A549 (cell line): ENCODE measurements around the gene SOX6. TPM values are rescaled to one million over a fixed set of nuclear protein-coding genes. Genes with fewer than 3 reads are reported as not detected.

ENCODE experiments used
- ATAC-seq, 2 experiments: fragments of 200-7000 bp in 1 of 2; fragments of >200 bp in 1 of 2; cut with Nextera tagmentation in 1 of 2; cut with Tn5 transposase in 1 of 2; 3 replicates each; pipeline versions ENCODE4 v1.8.0 to v1.9.1; 2018 to 2020; ENCODE audit warnings: mild to moderate bottlenecking in 1 of 2, moderate library complexity in 1 of 2
- CTCF ChIA-PET: fragments of 300-600 bp; sonication (Branson Sonifier 250); formaldehyde crosslinking; extraction: SDS; loops from one replicate; lab custom pipeline; 2021; ENCODE audit warnings: antibody characterized with exemption, inconsistent platforms; lab: Yijun Ruan, JAX
- POLR2A ChIA-PET: fragments of 350-600 bp; formaldehyde crosslinking; extraction: SDS; loops from one replicate; lab custom pipeline; 2021; ENCODE audit warnings: antibody characterized with exemption, inconsistent platforms; lab: Yijun Ruan, JAX
- DNase-seq, 2 experiments: peaks; one replicate each; pipeline versions ENCODE4 v3.0.0 to v3.0.0-alpha.2; 2011 to 2016; ENCODE audit warnings: low read depth in 1 of 2, low spot score in 1 of 2
- FAIRE-seq: peaks from 2 replicates; lab custom pipeline; 2011; peaks lifted over from hg19 to GRCh38; lab: Jason Lieb, UNC
- H3K27ac ChIP-seq, 2 experiments: fragments of >200 bp; sonication (Bioruptor Twin); formaldehyde crosslinking; 3 replicates each; pipeline ENCODE4 v1.5.1; 2016 to 2017
- H3K4me1 ChIP-seq: fragments of >200 bp; sonication (Bioruptor Twin); formaldehyde crosslinking; 3 replicates; pipeline ENCODE4 v1.6.1; 2016
- H3K4me2 ChIP-seq: fragments of >200 bp; sonication (Bioruptor Twin); formaldehyde crosslinking; 3 replicates; pipeline ENCODE4 v1.6.1; 2016
- H3K4me3 ChIP-seq: fragments of >200 bp; sonication (Bioruptor Twin); formaldehyde crosslinking; 3 replicates; pipeline ENCODE4 v1.5.1; 2016
- H3K9me3 ChIP-seq: fragments of >200 bp; sonication (Bioruptor Twin); formaldehyde crosslinking; 3 replicates; pipeline ENCODE4 v1.6.1; 2016
- EHF ChIP-seq: fragments of 250-450 bp; sonication (Bioruptor Pico); IDR thresholded peaks from 2 replicates; pipeline ENCODE4 v1.5.0; 2020; ENCODE audit warnings: mild to moderate bottlenecking
- EP300 ChIP-seq, 2 experiments: fragments of >200 bp; sonication (Bioruptor Twin); formaldehyde crosslinking; IDR thresholded peaks; 2 replicates in 1 of 2; 3 replicates in 1 of 2; pipeline ENCODE4 v1.6.1; 2016 to 2017
- FOSB ChIP-seq: fragments of 250-450 bp; sonication (Bioruptor Pico); IDR thresholded peaks from 2 replicates; pipeline ENCODE4 v1.5.0; 2020; ENCODE audit warnings: mild to moderate bottlenecking, moderate library complexity
- HDAC2 ChIP-seq: fragments of 200-600 bp; sonication (generic); IDR thresholded peaks from 2 replicates; pipeline ENCODE4 v1.6.1; 2016
- KDM1A ChIP-seq: fragments of 200-600 bp; sonication (generic); IDR thresholded peaks from 2 replicates; pipeline ENCODE4 v1.6.1; 2016; ENCODE audit warnings: low read depth, mild to moderate bottlenecking
- MYC ChIP-seq: IDR thresholded peaks from 2 replicates; pipeline ENCODE4 v1.6.1; 2012; ENCODE audit warnings: mild to moderate bottlenecking, inconsistent platforms, low read length, improper control_type of control experiment, borderline replicate concordance
- PHF8 ChIP-seq: fragments of 200-600 bp; sonication (generic); IDR thresholded peaks from 2 replicates; pipeline ENCODE4 v1.6.1; 2016; ENCODE audit warnings: low read depth, mild to moderate bottlenecking, antibody characterized with exemption, moderate library complexity, borderline replicate concordance
- RAD21 ChIP-seq, 2 experiments: fragments of >200 bp in 1 of 2; sonication (Bioruptor Twin) in 1 of 2; formaldehyde crosslinking in 1 of 2; IDR thresholded peaks in 1 of 2; conservative IDR thresholded peaks in 1 of 2; 2 replicates in 1 of 2; 3 replicates in 1 of 2; pipeline ENCODE4 v1.6.1; 2012 to 2018; ENCODE audit warnings: inconsistent platforms in 1 of 2
- RARB ChIP-seq: fragments of 250-450 bp; sonication (Bioruptor Pico); IDR thresholded peaks from 2 replicates; pipeline ENCODE4 v1.8.0; 2021; ENCODE audit warnings: mild to moderate bottlenecking, moderate library complexity
- RFX5 ChIP-seq: fragments of 450-650 bp; IDR thresholded peaks from 2 replicates; pipeline ENCODE4 v1.7.1; 2014; ENCODE audit warnings: antibody characterized with exemption, mild to moderate bottlenecking, moderate library complexity
- RNF2 ChIP-seq: fragments of 200-600 bp; sonication (generic); IDR thresholded peaks from 2 replicates; pipeline ENCODE4 v1.6.1; 2016; ENCODE audit warnings: low read depth, mild to moderate bottlenecking, antibody characterized with exemption, moderate library complexity, borderline replicate concordance
- SMC3 ChIP-seq: fragments of >200 bp; sonication (Bioruptor Twin); formaldehyde crosslinking; IDR thresholded peaks from 3 replicates; pipeline ENCODE4 v1.6.1; 2018; ENCODE audit warnings: inconsistent platforms
- SREBF2 ChIP-seq: fragments of 450-650 bp; IDR thresholded peaks from 2 replicates; pipeline ENCODE4 v1.6.1; 2014; ENCODE audit warnings: mild to moderate bottlenecking, moderate library complexity
- ZNF302 ChIP-seq: fragments of 250-450 bp; sonication (Bioruptor Pico); IDR thresholded peaks from 2 replicates; pipeline ENCODE4 v1.9.0; 2021; ENCODE audit warnings: inconsistent platforms, mild to moderate bottlenecking, moderate library complexity
- WGBS: methylation state at CpG from one replicate; pipeline ENCODE4 v1.1.6; 2017; ENCODE audit errors: missing lambda C conversion rate; 5-methylcytosine and 5-hydroxymethylcytosine counted together
- polyA plus RNA-seq, 4 experiments: library from polyadenylated mRNA; depleted of rRNA in 3 of 4; stranded (reverse); fragments of >200 nt; fragmentation: RNase III in 1 of 4; extraction: RNeasy Plus Mini Kit Qiagen cat#74134 plus additional on column Dnase treatment in 1 of 4; gene quantifications; 2 replicates in 3 of 4; 3 replicates in 1 of 4; pipeline ENCODE4 v1.2.3, GENCODE V29; 2011 to 2017
- TF ChIP-seq, protein P1 (sequence below): IDR thresholded peaks from 2 replicates; pipeline ENCODE4 v1.6.1; 2012; ENCODE audit warnings: low read depth, borderline replicate concordance
- TF ChIP-seq, protein P2 (sequence below): IDR thresholded peaks from 2 replicates; pipeline ENCODE4 v1.6.1; 2012
- TF ChIP-seq, protein P3 (sequence below): fragments of >200 bp; sonication (Bioruptor Twin); formaldehyde crosslinking; IDR thresholded peaks from 3 replicates; pipeline ENCODE4 v1.6.1; 2016

Gene SOX6
- polyA plus RNA-seq, 2 of the 4 experiments (the other 2 are of a cell fraction), result 0.18 TPM; not detected in 1

DNA sequence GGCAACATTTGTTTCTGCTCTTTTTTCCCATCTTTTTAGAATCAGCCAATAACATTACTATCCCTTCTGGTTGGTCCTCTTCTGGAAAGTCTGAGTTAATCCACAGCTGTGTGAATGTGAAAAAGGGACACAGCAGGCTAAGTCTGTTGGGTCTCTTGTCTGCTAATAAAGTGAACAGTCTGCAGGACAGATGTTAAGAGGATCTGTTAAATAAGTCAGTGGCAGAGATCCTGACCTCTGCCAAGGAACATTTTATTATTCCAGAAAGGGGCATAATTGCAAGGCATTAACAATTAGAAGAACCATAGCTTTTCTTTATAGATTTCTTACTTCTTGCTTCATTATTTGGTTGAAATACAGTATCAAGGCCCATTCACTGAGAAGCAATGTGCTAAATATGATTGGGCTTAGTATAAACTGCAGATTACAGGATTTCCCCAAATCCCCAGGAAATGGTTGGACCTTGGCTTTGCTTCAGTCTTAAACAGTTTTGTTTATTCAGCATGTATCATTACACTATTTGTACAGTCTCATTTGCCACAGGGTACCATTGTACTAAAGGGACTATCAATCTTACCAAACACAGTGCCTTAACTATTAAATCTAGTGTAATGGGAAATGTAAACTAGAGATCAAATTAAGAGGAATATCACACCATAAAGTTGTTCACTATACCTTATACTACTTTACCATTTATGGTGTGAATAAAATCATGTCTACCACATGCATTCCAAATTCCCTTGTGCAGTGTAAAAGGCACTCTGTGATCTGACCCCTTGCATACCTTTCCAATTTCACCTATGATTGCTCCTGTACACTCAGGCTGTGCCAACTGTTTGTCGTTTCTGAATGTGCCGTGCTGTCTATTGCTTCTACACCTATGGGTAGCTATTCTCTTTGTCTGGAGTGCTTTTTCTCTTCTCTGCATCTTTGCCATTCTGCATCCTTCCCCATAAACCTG lies 274.0 kb downstream of the SOX6 start:
- H3K4me1 ChIP-seq, result no peaks in the 10 kb centered on the region
- 79% methylated on average over 2 of the region's 2 CpGs for WGBS
- TF ChIP-seq EP300 (IDR thresholded peaks at IDR 0.05) (no peak), KDM1A (no peak), EHF (CRISPR knock-in tag) (no peak), SMC3 (no peak), RFX5 (no peak), RAD21 (conservative IDR thresholded peaks at IDR 0.05 in 1 of 2, IDR thresholded peaks at IDR 0.05 in 1 of 2) (no peak), RNF2 (no peak), HDAC2 (no peak), FOSB (CRISPR knock-in tag) (no peak), RARB (no peak), SREBF2 (no peak), PHF8 (no peak)
- TF ChIP-seq, protein P1, sequence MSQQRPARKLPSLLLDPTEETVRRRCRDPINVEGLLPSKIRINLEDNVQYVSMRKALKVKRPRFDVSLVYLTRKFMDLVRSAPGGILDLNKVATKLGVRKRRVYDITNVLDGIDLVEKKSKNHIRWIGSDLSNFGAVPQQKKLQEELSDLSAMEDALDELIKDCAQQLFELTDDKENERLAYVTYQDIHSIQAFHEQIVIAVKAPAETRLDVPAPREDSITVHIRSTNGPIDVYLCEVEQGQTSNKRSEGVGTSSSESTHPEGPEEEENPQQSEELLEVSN, result no peak
- TF ChIP-seq, protein P2, sequence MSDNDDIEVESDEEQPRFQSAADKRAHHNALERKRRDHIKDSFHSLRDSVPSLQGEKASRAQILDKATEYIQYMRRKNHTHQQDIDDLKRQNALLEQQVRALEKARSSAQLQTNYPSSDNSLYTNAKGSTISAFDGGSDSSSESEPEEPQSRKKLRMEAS, result no peak
- H3K9me3 ChIP-seq, result no peaks in the 10 kb centered on the region
- POLR2A ChIA-PET, result no interaction called here
- CTCF ChIA-PET, result no interaction called here
- H3K4me3 ChIP-seq, result no peak overlapping the region
- DNase-seq, result no peak
- no peak overlapping the region for H3K4me2 ChIP-seq
- ATAC-seq, result no peak
- no peak overlapping the region for H3K27ac ChIP-seq
- FAIRE-seq, result no peak

DNA sequence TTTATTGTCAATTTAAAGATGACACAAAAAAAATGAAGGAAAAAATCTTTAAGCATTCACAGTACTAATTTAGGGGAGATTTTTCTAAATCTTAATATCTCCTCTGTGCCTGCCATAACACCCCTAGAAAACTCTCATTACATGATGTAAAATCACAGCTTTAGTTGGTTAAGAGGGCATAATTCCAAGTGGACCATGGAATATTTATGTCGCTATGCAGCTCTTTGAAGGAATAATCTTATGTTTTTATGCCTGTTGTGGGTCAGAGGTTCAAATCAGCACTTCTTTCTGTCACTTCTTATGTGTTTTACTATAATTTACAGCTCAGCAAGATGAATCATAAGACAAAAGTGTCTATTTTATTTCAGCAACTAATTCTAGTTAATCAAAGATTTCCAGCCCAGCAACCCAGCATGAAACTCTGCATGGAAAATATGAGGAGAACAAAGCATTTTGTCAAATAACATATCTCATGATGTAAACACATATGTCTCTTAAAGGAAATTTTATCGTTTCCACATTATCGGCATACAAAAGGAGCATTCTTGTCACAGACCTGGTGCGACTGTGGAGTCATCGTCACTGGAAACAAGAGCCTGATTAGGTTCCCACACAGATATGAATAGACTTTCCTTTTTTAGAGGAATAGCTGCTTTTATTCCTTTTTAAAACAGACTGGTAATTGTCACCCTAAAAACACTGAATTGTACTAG lies 274.8 kb downstream of the SOX6 start:
- CTCF ChIA-PET, result no interaction called here
- FAIRE-seq, result no peak

DNA sequence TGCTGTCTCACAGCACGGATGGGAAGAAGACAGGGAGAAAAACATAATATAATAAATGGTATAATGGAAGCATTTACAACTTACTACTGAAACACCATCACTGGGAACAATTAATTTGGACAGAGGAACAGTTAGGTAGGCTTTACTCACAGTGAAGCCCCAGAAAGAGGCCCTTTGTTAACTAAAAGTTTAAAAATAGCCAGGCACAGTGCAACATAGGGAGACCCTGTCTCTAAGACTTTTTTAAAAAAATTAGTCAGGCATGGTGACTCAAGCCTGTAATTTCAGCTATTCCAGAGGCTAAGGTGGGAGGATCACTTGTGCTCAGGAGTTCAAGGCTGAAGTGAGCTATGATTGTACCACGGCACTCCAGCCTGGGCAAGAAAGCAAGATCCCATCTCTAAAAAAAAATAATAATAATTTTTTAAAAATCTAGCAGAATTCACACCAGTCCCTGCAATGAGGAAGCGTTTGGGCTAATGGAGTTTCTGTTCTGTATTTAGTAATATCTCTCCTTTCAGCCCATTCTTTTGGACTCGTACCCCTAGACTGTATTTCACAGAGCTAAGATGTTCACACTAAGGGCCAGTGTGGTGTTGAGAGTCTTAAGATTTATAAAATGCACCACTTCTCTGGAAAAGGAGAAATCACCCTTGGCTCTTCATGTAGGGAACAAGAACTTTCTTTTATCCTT lies 275.5 kb downstream of the SOX6 start:
- ChIA-PET POLR2A (no interaction called here), CTCF (no interaction called here)
- no peak overlapping the region for H3K4me3 ChIP-seq
- H3K27ac ChIP-seq, result no peak overlapping the region
- no peaks in the 10 kb centered on the region for H3K4me1 ChIP-seq
- no peak for TF ChIP-seq ZNF302
- ATAC-seq, result no peak
- no peak overlapping the region for H3K4me2 ChIP-seq
- no peak for FAIRE-seq
- WGBS, result 64% methylated on average over 4 of the region's 4 CpGs
- H3K9me3 ChIP-seq, result no peaks in the 10 kb centered on the region
- DNase-seq, result no peak

More for the DNA sequence above, 274.8 kb downstream of the SOX6 start:
- Histone ChIP-seq H3K27ac (no peak overlapping the region), H3K4me3 (no peak overlapping the region), H3K9me3 (no peaks in the 10 kb centered on the region), H3K4me2 (no peak overlapping the region), H3K4me1 (no peaks in the 10 kb centered on the region)
- 88% methylated on average over 5 of the region's 5 CpGs for WGBS
- POLR2A ChIA-PET, result no interaction called here
- DNase-seq (no peak), ATAC-seq (no peak)
- TF ChIP-seq, protein P3, sequence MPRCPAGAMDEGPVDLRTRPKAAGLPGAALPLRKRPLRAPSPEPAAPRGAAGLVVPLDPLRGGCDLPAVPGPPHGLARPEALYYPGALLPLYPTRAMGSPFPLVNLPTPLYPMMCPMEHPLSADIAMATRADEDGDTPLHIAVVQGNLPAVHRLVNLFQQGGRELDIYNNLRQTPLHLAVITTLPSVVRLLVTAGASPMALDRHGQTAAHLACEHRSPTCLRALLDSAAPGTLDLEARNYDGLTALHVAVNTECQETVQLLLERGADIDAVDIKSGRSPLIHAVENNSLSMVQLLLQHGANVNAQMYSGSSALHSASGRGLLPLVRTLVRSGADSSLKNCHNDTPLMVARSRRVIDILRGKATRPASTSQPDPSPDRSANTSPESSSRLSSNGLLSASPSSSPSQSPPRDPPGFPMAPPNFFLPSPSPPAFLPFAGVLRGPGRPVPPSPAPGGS, result no peak
- TF ChIP-seq MYC, result no peak
- no peak for TF ChIP-seq RFX5
- TF ChIP-seq ZNF302, result no peak
